Inflammatory macrophage treated with lipopolysaccharide for 1 hour (primary cell): ENCODE measurements around the gene KLF18.
"Not testable (repeated sequence)": the region's sequence is repeated elsewhere in the genome, so short reads cannot be mapped to it uniquely, and the experiment has no call there.

Experiments
- DNase-seq, 2 donors: peaks; one replicate each; pipeline ENCODE4 v3.0.0-alpha.2; 2020 to 2022

KLF18 gene

GRCh38 chr1:44119525-44119924, 21.9 kb downstream of the KLF18 start:
- no peak for DNase-seq

GRCh38 chr1:44118682-44119081, 22.7 kb downstream of the KLF18 start, which contains the start of gene KLF17:
KLF17 (plus strand) TSS chr1:44118821; CDS start chr1:44118908, 87 bp downstream.
- no peak for DNase-seq

GRCh38 chr1:44117272-44117671, 24.2 kb downstream of the KLF18 start:
- not testable (repeated sequence) for DNase-seq

GRCh38 chr1:44114098-44114497, 27.3 kb downstream of the KLF18 start:
- no peak for DNase-seq

GRCh38 chr1:44113095-44113609, 28.3 kb downstream of the KLF18 start:
- DNase-seq = no peak

- DNase-seq = no peak
These were observed 28.9 kb downstream of the KLF18 start for GRCh38 chr1:44112486-44112885.

GRCh38 chr1:44111861-44112260, 29.6 kb downstream of the KLF18 start:
- DNase-seq = no peak

- DNase-seq = no peak
These were observed 30.5 kb downstream of the KLF18 start for GRCh38 chr1:44110916-44111315.

GRCh38 chr1:44108971-44109370, 32.5 kb downstream of the KLF18 start:
- no peak for DNase-seq

- DNase-seq = peak; percentile 5 to 6
These were observed 33.2 kb downstream of the KLF18 start for GRCh38 chr1:44108241-44108640.

- no peak for DNase-seq
These were observed 35.6 kb downstream of the KLF18 start for GRCh38 chr1:44105810-44106209.

- DNase-seq = no peak
These were observed 37.9 kb downstream of the KLF18 start for GRCh38 chr1:44103270-44104131.

GRCh38 chr1:44101328-44101727, 40.1 kb downstream of the KLF18 start:
- DNase-seq = no peak

GRCh38 chr1:44100183-44100868, 41.1 kb downstream of the KLF18 start:
- no peak for DNase-seq

GRCh38 chr1:44094047-44094446, 47.4 kb downstream of the KLF18 start:
- no peak for DNase-seq

GRCh38 chr1:44090429-44091252, 50.8 kb downstream of the KLF18 start:
- no peak for DNase-seq

- no peak for DNase-seq
These were observed 51.9 kb downstream of the KLF18 start for GRCh38 chr1:44089371-44090048.
